Endothelial cell of umbilical vein (primary cell): Measurements from ENCODE around the gene COG4. TPM values are rescaled to one million over a fixed set of nuclear protein-coding genes. Genes with fewer than 3 reads are reported as not detected.

Source experiments
- BruUV-seq: library from RNA; stranded (reverse); fragments of 400-500 nt; replicated peaks from 2 replicates; lab custom pipeline; 2021; lab: Mats Ljungman, UMichigan
- CTCF ChIA-PET: fragments of 300-600, 350-600 bp; sonication (Branson Sonifier 250); formaldehyde crosslinking; loops from one replicate; lab custom pipeline; 2021; ENCODE audit warnings: antibody characterized with exemption, inconsistent platforms; lab: Charles Lee
- POLR2A ChIA-PET: fragments of 300-600, 350-600 bp; sonication (Branson Sonifier 250); formaldehyde crosslinking; loops from one replicate; lab custom pipeline; 2021; ENCODE audit warnings: antibody characterized with exemption, inconsistent platforms; lab: Charles Lee
- DNase-seq: peaks from one replicate; pipeline ENCODE4 v3.0.0-alpha.2; 2011; ENCODE audit warnings: low read depth, low spot score
- FAIRE-seq: peaks from 2 replicates; lab custom pipeline; 2011; peaks lifted over from hg19 to GRCh38; lab: Jason Lieb, UNC
- H2AFZ ChIP-seq: 2 replicates; pipeline ENCODE4 v1.6.0; 2012; ENCODE audit warnings: low read depth, low read length, control low read depth, inconsistent platforms
- H3K27ac ChIP-seq: 2 replicates; pipeline ENCODE4 v1.5.1; 2011; ENCODE audit warnings: low read depth, mild to moderate bottlenecking, control low read depth, low read length, moderate library complexity; ENCODE audit not compliant: insufficient read depth
- H3K27me3 ChIP-seq, 2 experiments: 2 replicates each; pipeline versions ENCODE4 v1.6.0 to v1.6.1; 2011; ENCODE audit warnings: low read length in 2 of 2, mixed read lengths in 1 of 2; ENCODE audit not compliant: control insufficient read depth in 2 of 2, insufficient read depth in 2 of 2
- H3K36me3 ChIP-seq, 2 experiments: 2 replicates in 1 of 2; 3 replicates in 1 of 2; pipeline ENCODE4 v1.5.1; 2011; ENCODE audit warnings: low read length in 2 of 2, mild to moderate bottlenecking in 1 of 2, moderate library complexity in 1 of 2; ENCODE audit not compliant: control insufficient read depth in 2 of 2, insufficient read depth in 2 of 2; ENCODE audit errors: extremely low read depth in 1 of 2
- H3K4me1 ChIP-seq: 3 replicates; pipeline ENCODE4 v1.5.1; 2011; ENCODE audit warnings: mild to moderate bottlenecking, low read length; ENCODE audit not compliant: control insufficient read depth, insufficient read depth; ENCODE audit errors: extremely low read depth
- H3K4me2 ChIP-seq: 2 replicates; pipeline ENCODE4 v1.6.1; 2011; ENCODE audit warnings: low read length, control low read depth, mixed read lengths; ENCODE audit not compliant: insufficient read depth
- H3K4me3 ChIP-seq, 3 experiments: fragments of 200-600 bp in 1 of 3; sonication (generic), shearing (Covaris generic) in 1 of 3; replicated peaks in 1 of 3; 2 replicates each; pipeline ENCODE4 v1.5.1; 2011 to 2016; ENCODE audit warnings: control low read depth in 3 of 3, low read length in 3 of 3, mild to moderate bottlenecking in 2 of 3, inconsistent platforms in 1 of 3, low read depth in 1 of 3, moderate library complexity in 1 of 3; ENCODE audit not compliant: insufficient read depth in 1 of 3
- H3K79me2 ChIP-seq: 2 replicates; pipeline ENCODE4 v1.6.0; 2012; ENCODE audit warnings: low read length, inconsistent platforms; ENCODE audit not compliant: control insufficient read depth, insufficient read depth
- H3K9ac ChIP-seq: replicated peaks from 2 replicates; pipeline ENCODE3; 2011; ENCODE audit warnings: low read length, control low read depth; ENCODE audit not compliant: insufficient read depth; ENCODE audit errors: extremely low read depth
- H3K9me1 ChIP-seq: replicated peaks from 3 replicates; pipeline ENCODE4 v1.6.0; 2011; ENCODE audit warnings: mild to moderate bottlenecking, low read length; ENCODE audit not compliant: control insufficient read depth, insufficient read depth; ENCODE audit errors: extremely low read depth
- H3K9me3 ChIP-seq: replicated peaks from 2 replicates; pipeline ENCODE4 v1.5.1; 2012; ENCODE audit warnings: low read length, inconsistent platforms; ENCODE audit not compliant: control insufficient read depth, insufficient read depth
- H4K20me1 ChIP-seq: replicated peaks from 2 replicates; pipeline ENCODE3; 2011; ENCODE audit warnings: mild to moderate bottlenecking, low read length; ENCODE audit not compliant: control insufficient read depth, insufficient read depth; ENCODE audit errors: extremely low read depth
- EZH2 ChIP-seq: IDR thresholded peaks from 2 replicates; pipeline ENCODE4 v1.6.1; 2012; ENCODE audit warnings: borderline replicate concordance, low read depth, mild to moderate bottlenecking, moderate library complexity, low read length, inconsistent platforms; ENCODE audit not compliant: severe bottlenecking
- FOS ChIP-seq: IDR thresholded peaks from 2 replicates; pipeline ENCODE4 v1.6.1; 2011; ENCODE audit warnings: mild to moderate bottlenecking, low read length, moderate library complexity, borderline replicate concordance; ENCODE audit not compliant: insufficient read depth
- GATA2 ChIP-seq: IDR thresholded peaks from 2 replicates; pipeline ENCODE4 v1.7.0; 2011; ENCODE audit warnings: low read depth, mild to moderate bottlenecking, moderate library complexity, mixed read lengths, low read length; ENCODE audit not compliant: insufficient read length, insufficient read depth
- JUN ChIP-seq: IDR thresholded peaks from 2 replicates; pipeline ENCODE4 v1.6.1; 2011; ENCODE audit warnings: borderline replicate concordance, low read depth; ENCODE audit not compliant: insufficient read length, insufficient read depth
- MYC ChIP-seq: IDR thresholded peaks from one replicate; pipeline ENCODE4 v1.6.1; 2011; ENCODE audit warnings: mild to moderate bottlenecking, low read depth, low read length
- POLR2A ChIP-seq: IDR thresholded peaks from 2 replicates; pipeline ENCODE4 v1.6.1; 2012; ENCODE audit warnings: low read depth, mild to moderate bottlenecking, control low read depth, low read length
- POLR2AphosphoS5 ChIP-seq: IDR thresholded peaks from 2 replicates; pipeline ENCODE4 v1.6.1; 2012; ENCODE audit warnings: low read depth, mild to moderate bottlenecking, control low read depth, low read length, moderate library complexity; ENCODE audit not compliant: insufficient read depth
- dilution Hi-C: fragments of 300-500 bp; cut with MboI; formaldehyde crosslinking; loops from one replicate; pipeline ENCODE4 v1.15.0; 2019; ENCODE audit warnings: low sequenced_read_pairs; ENCODE audit not compliant: extremely low pct_ligation_motif_present
- intact Hi-C: fragments of 100-400 bp; cut with micrococcal nuclease; formaldehyde crosslinking; loops from one replicate; pipeline ENCODE4 v1.10.0; 2022
- polyA plus RNA-seq, 4 experiments: library from polyadenylated mRNA; depleted of rRNA in 3 of 4; stranded (reverse) in 3 of 4; unstranded in 1 of 4; fragments of >200 nt; gene quantifications; 2 replicates each; pipeline versions ENCODE4 v1.2.1 to v1.2.3, GENCODE V29; 2011 to 2012; ENCODE audit warnings: missing spikeins in 1 of 4
- total RNA-seq: library from RNA; stranded (reverse); gene quantifications from 2 replicates; pipeline ENCODE4 v1.2.3, GENCODE V29; 2021
- TF ChIP-seq, protein P1 (sequence below): IDR thresholded peaks from 2 replicates; pipeline ENCODE4 v1.6.1; 2011; ENCODE audit not compliant: insufficient read depth, insufficient read length
- TF ChIP-seq, protein P2 (sequence below), 2 donors: IDR thresholded peaks; 1 replicate in 1 of 2; 2 replicates in 1 of 2; pipeline ENCODE4 v1.5.1; 2011; ENCODE audit warnings: low read length in 2 of 2, mild to moderate bottlenecking in 2 of 2, moderate library complexity in 2 of 2, control low read depth in 1 of 2, inconsistent platforms in 1 of 2, low read depth in 1 of 2; ENCODE audit not compliant: insufficient read depth in 1 of 2; ENCODE audit errors: extremely low read depth in 1 of 2

COG4 gene
- total and polyA plus RNA-seq, 2 donors (not counting 3 experiments of a cell fraction or from before 2014, with no cell fraction given), result 53.7 to 61.2 TPM

DNA sequence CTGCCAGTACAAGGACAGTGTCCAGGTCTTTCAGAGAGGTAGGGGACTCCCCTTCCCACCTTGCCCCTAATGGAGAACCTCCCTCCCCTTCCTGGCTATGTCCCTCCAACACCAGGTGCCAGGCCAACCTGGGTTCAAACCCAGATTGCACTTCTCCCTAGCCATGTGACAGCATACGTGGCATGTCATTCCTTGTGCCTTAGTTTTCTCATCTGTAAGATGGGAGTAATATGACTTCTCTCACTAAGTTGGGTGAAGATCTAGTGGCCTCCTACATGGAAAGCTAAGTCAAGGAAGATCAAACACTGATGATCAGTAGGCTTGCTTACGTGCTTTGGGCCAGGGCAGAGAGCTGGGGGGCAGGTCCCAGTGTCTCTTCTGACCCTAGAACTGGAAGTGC lies 60.1 kb downstream of the COG4 start:
- Histone ChIP-seq H3K4me1 (no peaks in the 10 kb centered on the region), H3K27me3 (no peaks in the 10 kb centered on the region), H3K27ac (no peak overlapping the region), H2AFZ (no peak overlapping the region), H3K9ac (no peak overlapping the region), H3K4me2 (no peak overlapping the region), H3K4me3 (no peak overlapping the region), H4K20me1 (no peaks in the 10 kb centered on the region), H3K79me2 (no peaks in the 10 kb centered on the region), H3K9me3 (no peaks in the 10 kb centered on the region), H3K9me1 (no peaks in the 10 kb centered on the region), H3K36me3 (peaks cover 0 to 7% of the 10 kb centered on the region in 2 experiments)
- ChIA-PET CTCF (no interaction called here), POLR2A (no interaction called here)
- BruUV-seq, result no TSS peak
- dilution Hi-C loops, result no loop called here
- TF ChIP-seq GATA2, result no peak
- TF ChIP-seq, protein P1, sequence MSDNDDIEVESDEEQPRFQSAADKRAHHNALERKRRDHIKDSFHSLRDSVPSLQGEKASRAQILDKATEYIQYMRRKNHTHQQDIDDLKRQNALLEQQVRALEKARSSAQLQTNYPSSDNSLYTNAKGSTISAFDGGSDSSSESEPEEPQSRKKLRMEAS, result no peak
- no peak for TF ChIP-seq JUN
- no peak for TF ChIP-seq POLR2A
- TF ChIP-seq POLR2AphosphoS5, result no peak
- TF ChIP-seq, protein P2, sequence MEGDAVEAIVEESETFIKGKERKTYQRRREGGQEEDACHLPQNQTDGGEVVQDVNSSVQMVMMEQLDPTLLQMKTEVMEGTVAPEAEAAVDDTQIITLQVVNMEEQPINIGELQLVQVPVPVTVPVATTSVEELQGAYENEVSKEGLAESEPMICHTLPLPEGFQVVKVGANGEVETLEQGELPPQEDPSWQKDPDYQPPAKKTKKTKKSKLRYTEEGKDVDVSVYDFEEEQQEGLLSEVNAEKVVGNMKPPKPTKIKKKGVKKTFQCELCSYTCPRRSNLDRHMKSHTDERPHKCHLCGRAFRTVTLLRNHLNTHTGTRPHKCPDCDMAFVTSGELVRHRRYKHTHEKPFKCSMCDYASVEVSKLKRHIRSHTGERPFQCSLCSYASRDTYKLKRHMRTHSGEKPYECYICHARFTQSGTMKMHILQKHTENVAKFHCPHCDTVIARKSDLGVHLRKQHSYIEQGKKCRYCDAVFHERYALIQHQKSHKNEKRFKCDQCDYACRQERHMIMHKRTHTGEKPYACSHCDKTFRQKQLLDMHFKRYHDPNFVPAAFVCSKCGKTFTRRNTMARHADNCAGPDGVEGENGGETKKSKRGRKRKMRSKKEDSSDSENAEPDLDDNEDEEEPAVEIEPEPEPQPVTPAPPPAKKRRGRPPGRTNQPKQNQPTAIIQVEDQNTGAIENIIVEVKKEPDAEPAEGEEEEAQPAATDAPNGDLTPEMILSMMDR (IDR thresholded peaks at IDR 0.05; ENCODE audit: extremely low read depth in 1 of 2, insufficient read depth in 1 of 2, low read depth in 1 of 2, low read length in 2 of 2), result no peak
- no peak for TF ChIP-seq EZH2
- no peak for TF ChIP-seq FOS
- no peak for TF ChIP-seq MYC
- DNase-seq, result no peak
- no peak for FAIRE-seq
- intact Hi-C loops, result no loop called here
